ENCODE results near the gene PCDH9.

DNA sequence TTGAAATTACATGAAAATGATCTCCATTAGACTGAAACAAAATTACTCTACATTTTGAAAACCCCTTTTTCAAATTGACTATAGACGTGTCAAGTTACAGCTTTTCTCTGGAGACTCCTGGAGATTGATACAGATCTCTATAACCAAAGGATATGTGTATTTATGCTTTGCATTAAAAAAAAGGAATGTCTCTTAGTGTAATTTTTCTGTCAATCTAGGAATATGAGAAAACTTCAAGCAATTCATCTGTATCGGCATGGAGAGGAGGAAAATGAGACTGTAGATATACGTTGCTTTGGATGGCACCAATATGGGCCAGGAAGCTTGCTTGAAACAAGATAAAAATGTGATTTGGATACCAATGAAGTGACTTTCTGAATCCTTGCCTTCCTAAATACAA is 286.6 kb downstream of the PCDH9 start:
- TF ChIP-seq POLR2A (IDR thresholded peaks at IDR 0.05; ENCODE audit: low read depth, low read length) = no peak
- TF ChIP-seq, protein P1, sequence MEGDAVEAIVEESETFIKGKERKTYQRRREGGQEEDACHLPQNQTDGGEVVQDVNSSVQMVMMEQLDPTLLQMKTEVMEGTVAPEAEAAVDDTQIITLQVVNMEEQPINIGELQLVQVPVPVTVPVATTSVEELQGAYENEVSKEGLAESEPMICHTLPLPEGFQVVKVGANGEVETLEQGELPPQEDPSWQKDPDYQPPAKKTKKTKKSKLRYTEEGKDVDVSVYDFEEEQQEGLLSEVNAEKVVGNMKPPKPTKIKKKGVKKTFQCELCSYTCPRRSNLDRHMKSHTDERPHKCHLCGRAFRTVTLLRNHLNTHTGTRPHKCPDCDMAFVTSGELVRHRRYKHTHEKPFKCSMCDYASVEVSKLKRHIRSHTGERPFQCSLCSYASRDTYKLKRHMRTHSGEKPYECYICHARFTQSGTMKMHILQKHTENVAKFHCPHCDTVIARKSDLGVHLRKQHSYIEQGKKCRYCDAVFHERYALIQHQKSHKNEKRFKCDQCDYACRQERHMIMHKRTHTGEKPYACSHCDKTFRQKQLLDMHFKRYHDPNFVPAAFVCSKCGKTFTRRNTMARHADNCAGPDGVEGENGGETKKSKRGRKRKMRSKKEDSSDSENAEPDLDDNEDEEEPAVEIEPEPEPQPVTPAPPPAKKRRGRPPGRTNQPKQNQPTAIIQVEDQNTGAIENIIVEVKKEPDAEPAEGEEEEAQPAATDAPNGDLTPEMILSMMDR (conservative IDR thresholded peaks at IDR 0.05; ENCODE audit: low read depth, low read length) = no peak
- TF ChIP-seq, protein P2, sequence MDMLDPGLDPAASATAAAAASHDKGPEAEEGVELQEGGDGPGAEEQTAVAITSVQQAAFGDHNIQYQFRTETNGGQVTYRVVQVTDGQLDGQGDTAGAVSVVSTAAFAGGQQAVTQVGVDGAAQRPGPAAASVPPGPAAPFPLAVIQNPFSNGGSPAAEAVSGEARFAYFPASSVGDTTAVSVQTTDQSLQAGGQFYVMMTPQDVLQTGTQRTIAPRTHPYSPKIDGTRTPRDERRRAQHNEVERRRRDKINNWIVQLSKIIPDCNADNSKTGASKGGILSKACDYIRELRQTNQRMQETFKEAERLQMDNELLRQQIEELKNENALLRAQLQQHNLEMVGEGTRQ (IDR thresholded peaks at IDR 0.05; ENCODE audit: low read depth, low read length) = no peak
- no peak for TF ChIP-seq CEBPB (IDR thresholded peaks at IDR 0.05; ENCODE audit: low read depth, low read length)
- no peak for TF ChIP-seq RAD21 (IDR thresholded peaks at IDR 0.05; ENCODE audit: low read length)
- no peak for TF ChIP-seq RFX5 (IDR thresholded peaks at IDR 0.05; ENCODE audit: low read depth, low read length)
- no peak for TF ChIP-seq MXI1 (IDR thresholded peaks at IDR 0.05; ENCODE audit: borderline replicate concordance, low read depth, low read length)
- no peak for TF ChIP-seq BHLHE40 (IDR thresholded peaks at IDR 0.05; ENCODE audit: low read depth, low read length)
- no peak for TF ChIP-seq MAFK (IDR thresholded peaks at IDR 0.05; ENCODE audit: low read depth, low read length)
- TF ChIP-seq NFE2L2 (IDR thresholded peaks at IDR 0.05; ENCODE audit: low read depth, low read length) = no peak
- no peak for TF ChIP-seq FOS (IDR thresholded peaks at IDR 0.05; ENCODE audit: low read depth, low read length)
- TF ChIP-seq RCOR1 (IDR thresholded peaks at IDR 0.05; ENCODE audit: insufficient replicate concordance, low read length) = no peak
- TF ChIP-seq MAZ (IDR thresholded peaks at IDR 0.05; ENCODE audit: borderline replicate concordance, low read depth, low read length) = no peak
- TF ChIP-seq, protein P3, sequence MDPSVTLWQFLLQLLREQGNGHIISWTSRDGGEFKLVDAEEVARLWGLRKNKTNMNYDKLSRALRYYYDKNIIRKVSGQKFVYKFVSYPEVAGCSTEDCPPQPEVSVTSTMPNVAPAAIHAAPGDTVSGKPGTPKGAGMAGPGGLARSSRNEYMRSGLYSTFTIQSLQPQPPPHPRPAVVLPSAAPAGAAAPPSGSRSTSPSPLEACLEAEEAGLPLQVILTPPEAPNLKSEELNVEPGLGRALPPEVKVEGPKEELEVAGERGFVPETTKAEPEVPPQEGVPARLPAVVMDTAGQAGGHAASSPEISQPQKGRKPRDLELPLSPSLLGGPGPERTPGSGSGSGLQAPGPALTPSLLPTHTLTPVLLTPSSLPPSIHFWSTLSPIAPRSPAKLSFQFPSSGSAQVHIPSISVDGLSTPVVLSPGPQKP (IDR thresholded peaks at IDR 0.05; ENCODE audit: borderline replicate concordance, low read depth, low read length) = no peak

Measured in IMR-90 (cell line).